HepG2 (cell line): ENCODE data around the gene RAB33B. TPM values are rescaled to one million over a fixed set of nuclear protein-coding genes. Genes with fewer than 3 reads are reported as not detected.

Experiments
- ADNP ChIP-seq: sonication (generic); formaldehyde crosslinking; IDR thresholded peaks from 2 replicates; pipeline ENCODE4 v1.4.0; 2020; ENCODE audit warnings: missing genetic modification reagents
- ARID4A ChIP-seq: sonication (generic); formaldehyde crosslinking; IDR thresholded peaks from 2 replicates; pipeline ENCODE4 v1.5.0; 2020; ENCODE audit warnings: mild to moderate bottlenecking, missing genetic modification reagents, borderline replicate concordance
- NFATC3 ChIP-seq: sonication (generic); formaldehyde crosslinking; IDR thresholded peaks from 2 replicates; pipeline ENCODE4 v1.5.1; 2020; ENCODE audit warnings: mild to moderate bottlenecking, missing genetic modification reagents
- NR3C1 ChIP-seq: sonication (generic); formaldehyde crosslinking; IDR thresholded peaks from 2 replicates; pipeline ENCODE4 v1.4.0; 2020; ENCODE audit warnings: missing genetic modification reagents
- REPIN1 ChIP-seq: sonication (generic); formaldehyde crosslinking; IDR thresholded peaks from 2 replicates; pipeline ENCODE4 v1.8.0; 2022; ENCODE audit warnings: missing genetic modification reagents, low read depth, mild to moderate bottlenecking, borderline replicate concordance
- ZBTB10 ChIP-seq: sonication (generic); formaldehyde crosslinking; IDR thresholded peaks from 2 replicates; pipeline ENCODE4 v1.4.0; 2020; ENCODE audit warnings: missing genetic modification reagents, borderline replicate concordance
- ZNF136 ChIP-seq: sonication (generic); formaldehyde crosslinking; IDR thresholded peaks from 2 replicates; pipeline ENCODE4 v1.8.1; 2022; ENCODE audit warnings: low read depth, mild to moderate bottlenecking, moderate library complexity, missing genetic modification reagents
- ZNF230 ChIP-seq: sonication (generic); formaldehyde crosslinking; IDR thresholded peaks from 2 replicates; pipeline ENCODE4 v1.4.0; 2020; ENCODE audit warnings: mild to moderate bottlenecking, missing genetic modification reagents
- ZNF382 ChIP-seq: sonication (generic); formaldehyde crosslinking; IDR thresholded peaks from 2 replicates; pipeline ENCODE4 v1.5.0; 2020; ENCODE audit warnings: missing genetic modification reagents, mild to moderate bottlenecking, borderline replicate concordance
- polyA plus RNA-seq, 8 experiments: library from polyadenylated mRNA; depleted of rRNA in 3 of 8; stranded (reverse) in 7 of 8; unstranded in 1 of 8; fragments of >200 nt; fragmentation: Illumina TruSeq in 4 of 8; extraction: Trizol in 4 of 8; gene quantifications; 2 replicates each; pipeline versions ENCODE4 v1.2.1 to v1.2.3, GENCODE V29; 2011 to 2016; ENCODE audit warnings: low read depth in 4 of 8, missing spikeins in 1 of 8, mixed read lengths in 1 of 8; ENCODE audit not compliant: insufficient read depth in 1 of 8
- total RNA-seq, 5 experiments: library from RNA; depleted of rRNA; stranded (reverse); fragments of >200 nt; fragmentation: Illumina TruSeq; extraction: Trizol; gene quantifications; 2 replicates each; pipeline ENCODE4 v1.2.3, GENCODE V29; 2016; ENCODE audit warnings: low read depth in 1 of 5

The RAB33B gene
- total and polyA plus RNA-seq, 2 of the 13 experiments (the other 11 are each of a cell fraction or from before 2014, with no cell fraction given): 7.6 to 8.1 TPM

DNA sequence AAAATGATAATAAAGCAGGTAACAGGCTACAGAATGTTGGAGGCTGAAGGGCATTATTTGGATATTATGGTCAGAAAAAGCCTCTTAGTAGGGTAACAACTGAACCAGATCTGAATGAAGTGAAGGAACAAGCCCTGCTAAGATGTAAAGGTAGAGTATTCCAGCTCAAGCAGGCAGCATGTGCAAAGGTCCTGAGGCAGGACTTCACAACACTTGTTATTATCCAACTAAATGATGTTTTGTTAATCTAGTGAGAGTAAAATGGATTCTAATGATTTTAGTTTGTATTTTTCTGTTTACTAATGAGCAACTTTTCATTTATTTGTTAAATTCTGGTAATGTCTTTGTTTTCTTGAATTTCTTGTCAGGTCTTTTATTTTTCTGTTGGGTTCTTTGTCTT, 35.7 kb downstream of the RAB33B start (continued):
- TF ChIP-seq ZBTB10 (CRISPR knock-in tag): no peak
- no peak for TF ChIP-seq NR3C1 (CRISPR knock-in tag)
- TF ChIP-seq ARID4A (CRISPR knock-in tag): no peak
- TF ChIP-seq ZNF136 (CRISPR knock-in tag): no peak
- TF ChIP-seq ZNF230 (CRISPR knock-in tag): no peak
- TF ChIP-seq ZNF382: no peak
- no peak for TF ChIP-seq REPIN1 (CRISPR knock-in tag)
- no peak for TF ChIP-seq ADNP (CRISPR knock-in tag)
- TF ChIP-seq NFATC3 (CRISPR knock-in tag): no peak
- TF ChIP-seq, all 625 proteins: peak for 0
